Subcutaneous abdominal adipose tissue (tissue), 5 donors: Measurements from ENCODE around the gene TP73.

Experiments
- H3K27ac ChIP-seq: one replicate; pipeline ENCODE4 v1.7.0; 2013; ENCODE audit warnings: low read depth, mild to moderate bottlenecking, inconsistent platforms, low read length, moderate library complexity
- H3K27me3 ChIP-seq, 5 donors: one replicate each; pipeline ENCODE4 v1.7.0; 2013; ENCODE audit warnings: low read length in 5 of 5, inconsistent platforms in 1 of 5; ENCODE audit not compliant: control insufficient read depth in 5 of 5, insufficient read depth in 4 of 5
- H3K36me3 ChIP-seq, 5 donors: one replicate each; pipeline ENCODE4 v1.7.0; 2013; ENCODE audit warnings: low read length in 5 of 5; ENCODE audit not compliant: control insufficient read depth in 5 of 5, insufficient read depth in 5 of 5
- H3K4me1 ChIP-seq, 5 donors: one replicate each; pipeline ENCODE4 v1.7.0; 2013; ENCODE audit warnings: low read length in 5 of 5, mild to moderate bottlenecking in 3 of 5, moderate library complexity in 1 of 5; ENCODE audit not compliant: control insufficient read depth in 5 of 5, insufficient read depth in 5 of 5
- H3K4me3 ChIP-seq, 5 donors: one replicate each; pipeline ENCODE4 v1.7.0; 2013; ENCODE audit warnings: low read length in 5 of 5, low read depth in 1 of 5
- H3K9ac ChIP-seq, 5 donors: one replicate each; pipeline ENCODE4 v1.7.0; 2013; ENCODE audit warnings: low read length in 5 of 5, mild to moderate bottlenecking in 4 of 5, moderate library complexity in 3 of 5
- H3K9me3 ChIP-seq, 5 donors: one replicate each; pipeline ENCODE4 v1.7.0; 2013; ENCODE audit warnings: low read length in 5 of 5; ENCODE audit not compliant: control insufficient read depth in 5 of 5
- donor health status: healthy.
- donor health status: healthy.
- donor health status: healthy.
- donor health status: healthy.
- donor health status: healthy.

Gene TP73

GRCh38 chr1:3652548-3653285 lies 401 bp downstream of the TP73 start:
- no peaks in the 10 kb centered on the region for H3K9me3 ChIP-seq
- H3K9ac ChIP-seq: no peak overlapping the region
- no peak overlapping the region for H3K27ac ChIP-seq
- H3K36me3 ChIP-seq: no peaks in the 10 kb centered on the region
- H3K27me3 ChIP-seq: peaks cover 38 to 55% (median 42%) of the 10 kb centered on the region in 5 donors
- H3K4me1 ChIP-seq: peaks cover 6 to 42% (median 33%) of the 10 kb centered on the region in 5 donors
- H3K4me3 ChIP-seq: peak overlapping the region in 1 of 5 donors; percentile 95

- no peaks in the 10 kb centered on the region for H3K36me3 ChIP-seq
- H3K9me3 ChIP-seq: no peaks in the 10 kb centered on the region
- H3K4me3 ChIP-seq: no peak overlapping the region
- H3K27me3 ChIP-seq: peaks cover 41 to 57% (median 47%) of the 10 kb centered on the region in 5 donors
- no peak overlapping the region for H3K27ac ChIP-seq
- no peak overlapping the region for H3K9ac ChIP-seq
- peaks cover 6 to 42% (median 33%) of the 10 kb centered on the region in 5 donors for H3K4me1 ChIP-seq
Observed at GRCh38 chr1:3653286-3653618, 936 bp downstream of the TP73 start.

GRCh38 chr1:3654549-3655281 lies 2.4 kb downstream of the TP73 start:
- Histone ChIP-seq H3K27me3 (peaks cover 41 to 57% (median 49%) of the 10 kb centered on the region in 5 donors), H3K9ac (no peak overlapping the region), H3K4me1 (peaks cover 0 to 31% (median 18%) of the 10 kb centered on the region in 5 donors), H3K36me3 (no peaks in the 10 kb centered on the region), H3K9me3 (no peaks in the 10 kb centered on the region), H3K27ac (no peak overlapping the region), H3K4me3 (no peak overlapping the region)

DNA sequence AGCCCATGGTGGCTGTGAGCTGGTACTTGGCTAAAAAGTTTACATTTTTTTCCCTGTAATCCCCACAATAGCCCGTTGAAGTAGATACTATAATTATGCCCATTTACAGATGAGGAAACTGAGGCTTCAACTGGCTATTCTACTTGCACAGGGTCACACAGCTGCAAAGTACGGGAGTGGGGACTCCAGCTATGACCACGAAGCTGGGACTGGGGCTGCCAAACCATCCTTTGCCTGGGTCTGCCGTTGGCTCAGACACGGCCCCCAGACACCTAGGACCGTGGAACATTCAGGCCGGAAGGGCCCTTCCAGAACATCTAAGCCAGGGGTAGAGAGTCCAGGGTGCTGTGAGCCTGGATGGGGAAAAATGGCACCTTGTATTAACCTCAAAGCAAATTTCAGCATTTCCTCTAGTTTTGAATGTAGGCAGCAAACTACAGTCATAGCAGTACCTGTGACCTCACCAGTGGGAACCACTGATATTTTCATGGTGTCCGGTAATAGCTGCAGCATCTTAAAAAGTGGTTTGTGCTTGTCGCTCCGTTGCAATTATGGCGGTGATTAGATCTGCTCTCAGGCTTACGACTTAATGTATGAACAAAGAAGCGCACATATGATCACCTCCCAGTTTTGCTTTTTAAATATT lies 4.3 kb downstream of the TP73 start:
- no peaks in the 10 kb centered on the region for H3K9me3 ChIP-seq
- no peaks in the 10 kb centered on the region for H3K36me3 ChIP-seq
- H3K4me1 ChIP-seq: peaks cover 0 to 14% (median 5%) of the 10 kb centered on the region in 5 donors
- H3K9ac ChIP-seq: no peak overlapping the region
- H3K27ac ChIP-seq: no peak overlapping the region
- peaks cover 30 to 45% (median 36%) of the 10 kb centered on the region in 5 donors for H3K27me3 ChIP-seq
- H3K4me3 ChIP-seq: no peak overlapping the region

DNA sequence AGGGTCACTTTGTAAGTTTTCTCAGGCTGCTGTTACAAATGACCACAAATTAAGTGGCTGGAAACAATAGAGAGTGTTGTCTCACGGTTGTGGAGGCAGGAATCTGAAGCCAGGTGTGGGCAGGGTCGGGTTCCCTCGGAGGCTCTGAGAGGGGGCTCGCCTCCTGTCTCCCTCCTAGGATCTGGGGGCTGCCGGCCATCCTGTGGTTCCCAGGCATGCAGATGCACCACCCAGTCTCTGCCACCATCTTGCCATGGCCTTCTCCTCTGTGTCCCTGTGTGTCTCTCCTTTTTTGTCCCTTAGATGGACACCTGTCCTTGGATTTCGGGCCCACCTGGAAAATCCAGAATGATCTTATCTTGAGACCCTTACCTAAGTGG lies 4.8 kb downstream of the TP73 start:
- no peaks in the 10 kb centered on the region for H3K9me3 ChIP-seq

GRCh38 chr1:3657578-3658230 lies 5.4 kb downstream of the TP73 start:
- Histone ChIP-seq H3K27me3 (peaks cover 28 to 48% (median 34%) of the 10 kb centered on the region in 5 donors), H3K36me3 (no peaks in the 10 kb centered on the region), H3K9ac (no peak overlapping the region), H3K4me3 (no peak overlapping the region), H3K4me1 (peaks cover 0 to 3% (median 0%) of the 10 kb centered on the region in 5 donors), H3K9me3 (no peaks in the 10 kb centered on the region), H3K27ac (no peak overlapping the region)

More for the DNA sequence above, 4.8 kb downstream of the TP73 start:
- H3K4me3 ChIP-seq: no peak overlapping the region
- no peak overlapping the region for H3K9ac ChIP-seq
- H3K36me3 ChIP-seq: no peaks in the 10 kb centered on the region
- no peak overlapping the region for H3K27ac ChIP-seq
- H3K27me3 ChIP-seq: peaks cover 28 to 45% (median 35%) of the 10 kb centered on the region in 5 donors
- H3K4me1 ChIP-seq: peaks cover 0 to 9% (median 0%) of the 10 kb centered on the region in 5 donors

DNA sequence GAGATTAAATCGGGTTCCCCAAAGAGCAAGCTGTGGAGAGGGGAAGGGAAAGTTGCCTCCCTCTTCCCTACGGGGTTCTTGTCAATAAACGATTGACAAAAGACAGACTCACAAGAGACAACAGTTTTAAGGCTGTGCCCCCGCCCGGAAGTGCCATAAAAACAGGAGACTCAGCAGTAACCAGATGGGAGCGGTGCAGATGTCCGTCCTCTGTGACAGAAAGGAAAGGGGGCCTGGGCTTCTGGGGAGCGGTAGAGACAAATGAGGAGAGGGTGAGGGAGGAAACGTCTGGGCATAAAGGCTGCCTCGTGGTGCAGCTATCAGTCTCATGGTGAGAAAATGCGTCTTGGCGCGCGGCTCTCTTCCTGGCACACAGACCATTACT lies 5.9 kb downstream of the TP73 start:
- peaks cover 22 to 47% (median 31%) of the 10 kb centered on the region in 5 donors for H3K27me3 ChIP-seq
- no peak overlapping the region for H3K4me3 ChIP-seq
- H3K9ac ChIP-seq: no peak overlapping the region
- no peak overlapping the region for H3K27ac ChIP-seq
- H3K4me1 ChIP-seq: no peaks in the 10 kb centered on the region
- H3K9me3 ChIP-seq: no peaks in the 10 kb centered on the region
- H3K36me3 ChIP-seq: no peaks in the 10 kb centered on the region

DNA sequence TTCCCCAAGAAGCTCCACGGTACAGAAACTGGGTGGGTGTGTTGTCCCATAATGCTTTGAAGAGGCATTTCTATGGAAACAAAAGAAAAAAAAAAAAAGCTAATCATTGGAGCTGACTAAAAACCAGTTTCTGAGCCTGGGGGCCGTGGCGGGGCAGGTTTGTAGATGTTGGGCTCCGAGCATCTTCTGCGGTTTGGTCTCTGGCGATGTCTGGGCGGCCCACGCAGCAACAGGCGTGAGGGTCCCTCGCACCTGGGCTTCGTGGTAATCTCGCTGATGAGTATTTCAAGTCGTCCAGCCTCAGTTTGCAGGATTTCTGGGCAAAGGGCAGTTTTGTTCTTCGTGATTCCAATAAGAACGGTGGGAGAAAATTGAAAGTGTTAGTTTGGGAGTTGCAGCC lies 6.8 kb downstream of the TP73 start:
- no peak overlapping the region for H3K9ac ChIP-seq
- peaks cover 20 to 43% (median 28%) of the 10 kb centered on the region in 5 donors for H3K27me3 ChIP-seq
- H3K27ac ChIP-seq: no peak overlapping the region

GRCh38 chr1:3660704-3661103 lies 8.4 kb downstream of the TP73 start:
- no peaks in the 10 kb centered on the region for H3K4me1 ChIP-seq
- H3K9me3 ChIP-seq: no peaks in the 10 kb centered on the region
- no peaks in the 10 kb centered on the region for H3K36me3 ChIP-seq
- no peak overlapping the region for H3K4me3 ChIP-seq
- peaks cover 11 to 30% (median 21%) of the 10 kb centered on the region in 5 donors for H3K27me3 ChIP-seq
- H3K27ac ChIP-seq: no peak overlapping the region
- H3K9ac ChIP-seq: no peak overlapping the region

More for the DNA sequence above, 6.8 kb downstream of the TP73 start:
- Histone ChIP-seq H3K9me3 (no peaks in the 10 kb centered on the region), H3K4me1 (no peaks in the 10 kb centered on the region), H3K36me3 (no peaks in the 10 kb centered on the region), H3K4me3 (no peak overlapping the region)
